Keratinocyte (primary cell): ENCODE data around the gene SLC25A21. TPM values are rescaled to one million over a fixed set of nuclear protein-coding genes. Genes with fewer than 3 reads are reported as not detected.

ENCODE experiments used
- DNase-seq: peaks from one replicate; pipeline ENCODE4 v3.0.0-alpha.2; 2011; ENCODE audit warnings: low read depth, missing footprints, low spot score
- FAIRE-seq: peaks from 2 replicates; lab custom pipeline; 2011; peaks lifted over from hg19 to GRCh38; lab: Jason Lieb, UNC
- H2AFZ ChIP-seq: 2 replicates; pipeline ENCODE4 v1.6.0; 2012; ENCODE audit warnings: low read length, control low read depth, inconsistent platforms; ENCODE audit not compliant: control insufficient read depth
- H3K27ac ChIP-seq: 2 replicates; pipeline ENCODE4 v1.5.1; 2011; ENCODE audit warnings: low read length; ENCODE audit not compliant: control insufficient read depth, insufficient read depth
- H3K27me3 ChIP-seq: 3 replicates; pipeline ENCODE4 v1.6.0; 2011; ENCODE audit warnings: low read length; ENCODE audit not compliant: control insufficient read depth, insufficient read depth; ENCODE audit errors: extremely low read depth
- H3K36me3 ChIP-seq, 2 experiments: 2 replicates in 1 of 2; 3 replicates in 1 of 2; pipeline ENCODE4 v1.5.1; 2011; ENCODE audit warnings: low read length in 2 of 2, mild to moderate bottlenecking in 1 of 2; ENCODE audit not compliant: control insufficient read depth in 2 of 2, insufficient read depth in 2 of 2; ENCODE audit errors: extremely low read depth in 1 of 2
- H3K4me1 ChIP-seq: 3 replicates; pipeline ENCODE4 v1.5.1; 2011; ENCODE audit warnings: low read length; ENCODE audit not compliant: control insufficient read depth, insufficient read depth; ENCODE audit errors: extremely low read depth
- H3K4me2 ChIP-seq: 3 replicates; pipeline ENCODE4 v1.6.0; 2011; ENCODE audit warnings: low read depth, low read length; ENCODE audit not compliant: control insufficient read depth, insufficient read depth; ENCODE audit errors: extremely low read depth
- H3K4me3 ChIP-seq, 3 experiments: fragments of 200-600 bp in 1 of 3; sonication (generic) in 1 of 3; 2 replicates in 2 of 3; 3 replicates in 1 of 3; pipeline ENCODE4 v1.5.1; 2011 to 2016; ENCODE audit warnings: low read length in 3 of 3, mild to moderate bottlenecking in 3 of 3, control low read depth in 2 of 3, inconsistent platforms in 1 of 3, low read depth in 1 of 3, mixed read lengths in 1 of 3, mixed run types in 1 of 3, moderate library complexity in 1 of 3; ENCODE audit not compliant: control insufficient read depth in 2 of 3, insufficient read depth in 2 of 3; ENCODE audit errors: extremely low read depth in 1 of 3
- H3K79me2 ChIP-seq: 2 replicates; pipeline ENCODE4 v1.6.0; 2012; ENCODE audit warnings: low read length; ENCODE audit not compliant: control insufficient read depth, insufficient read depth
- H3K9ac ChIP-seq: 3 replicates; pipeline ENCODE4 v1.6.0; 2011; ENCODE audit warnings: low read length; ENCODE audit not compliant: control insufficient read depth, insufficient read depth; ENCODE audit errors: extremely low read depth
- H3K9me1 ChIP-seq: 3 replicates; pipeline ENCODE4 v1.6.0; 2011; ENCODE audit warnings: low read length; ENCODE audit not compliant: control insufficient read depth, insufficient read depth; ENCODE audit errors: extremely low read depth
- H3K9me3 ChIP-seq: 2 replicates; pipeline ENCODE4 v1.5.1; 2012; ENCODE audit warnings: low read depth, low read length; ENCODE audit not compliant: control insufficient read depth
- H4K20me1 ChIP-seq: 3 replicates; pipeline ENCODE4 v1.6.0; 2011; ENCODE audit warnings: low read length; ENCODE audit not compliant: control insufficient read depth, insufficient read depth; ENCODE audit errors: extremely low read depth
- CTCF ChIP-seq, 3 experiments: IDR thresholded peaks in 1 of 3; conservative IDR thresholded peaks in 1 of 3; optimal IDR thresholded peaks in 1 of 3; 2 replicates in 2 of 3; 3 replicates in 1 of 3; pipeline versions ENCODE3 to v1.5.1; 2011; ENCODE audit warnings: low read length in 3 of 3, mild to moderate bottlenecking in 3 of 3, moderate library complexity in 2 of 3, control low read depth in 1 of 3, inconsistent platforms in 1 of 3; ENCODE audit not compliant: insufficient read depth in 2 of 3; ENCODE audit errors: extremely low read depth in 1 of 3
- EZH2 ChIP-seq: IDR thresholded peaks from one replicate; pipeline ENCODE4 v1.6.1; 2012; ENCODE audit warnings: inconsistent platforms, mild to moderate bottlenecking, low read length, moderate library complexity
- dilution Hi-C: fragments of 300-500 bp; cut with MboI; formaldehyde crosslinking; loops from one replicate; pipeline ENCODE4 v1.7.0; 2020; ENCODE audit warnings: low sequenced_read_pairs; ENCODE audit not compliant: extremely low pct_ligation_motif_present
- polyA plus RNA-seq, 5 experiments: library from polyadenylated mRNA; depleted of rRNA in 3 of 5; stranded (reverse) in 3 of 5; stranded (forward) in 1 of 5; unstranded in 1 of 5; fragments of >200 nt; gene quantifications; 1 replicate in 1 of 5; 2 replicates in 3 of 5; 3 replicates in 1 of 5; pipeline versions ENCODE4 v1.2.1 to v1.2.3, GENCODE V29; 2011 to 2012; ENCODE audit warnings: missing spikeins in 2 of 5, low read depth in 1 of 5, low replicate concordance in 1 of 5

Gene SLC25A21
- polyA plus RNA-seq, 1 donor (not counting 4 experiments of a cell fraction or from before 2014, with no cell fraction given): 0.66 TPM

DNA sequence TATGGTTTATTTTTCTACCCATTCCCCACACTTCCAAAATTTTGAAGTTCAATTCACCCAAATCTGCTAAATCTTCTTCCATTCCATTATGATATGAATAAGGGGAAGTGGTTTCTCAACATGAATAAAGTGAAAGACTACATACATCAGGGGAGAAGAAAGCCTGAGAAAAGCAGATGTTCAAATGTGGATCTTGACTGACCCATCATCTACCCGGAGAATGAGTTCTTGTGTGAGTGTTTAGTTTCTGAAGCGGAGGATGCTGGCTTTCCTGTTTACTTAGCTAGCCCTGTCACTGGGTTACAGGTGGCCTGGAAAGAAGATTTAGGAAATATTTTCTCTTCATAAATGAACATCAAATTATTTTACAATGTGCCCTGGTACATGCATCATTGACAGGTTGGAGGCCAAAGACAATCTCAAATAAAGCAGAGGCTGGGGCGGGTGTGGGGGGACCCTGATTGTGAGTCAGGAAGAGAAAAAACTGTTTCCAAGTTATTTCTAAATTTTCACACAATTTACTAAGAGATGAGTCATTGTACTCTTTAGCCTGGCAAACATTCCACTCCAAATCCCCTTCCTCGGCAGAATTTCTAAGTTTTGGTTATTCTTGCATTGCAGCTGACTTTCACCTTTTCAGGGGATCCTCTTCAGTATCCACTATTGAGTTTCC is 135.6 kb downstream of the SLC25A21 start:
- no peak overlapping the region for H3K27ac ChIP-seq
- no peak overlapping the region for H2AFZ ChIP-seq
- FAIRE-seq (no peak), DNase-seq (no peak)
- H3K9ac ChIP-seq: no peak overlapping the region
- H3K4me2 ChIP-seq: no peak overlapping the region
- H3K9me3 ChIP-seq: no peaks in the 10 kb centered on the region
- no peak overlapping the region for H3K4me3 ChIP-seq
- dilution Hi-C loops: no loop called here
- TF ChIP-seq EZH2: no peak
- TF ChIP-seq CTCF (optimal IDR thresholded peaks at IDR 0.05 in 1 of 3, IDR thresholded peaks at IDR 0.05 in 1 of 3, conservative IDR thresholded peaks at IDR 0.05 in 1 of 3; ENCODE audit: extremely low read depth in 1 of 3, insufficient read depth in 2 of 3, low read length in 3 of 3): no peak
- no peaks in the 10 kb centered on the region for H3K79me2 ChIP-seq
- no peaks in the 10 kb centered on the region for H3K9me1 ChIP-seq
- H3K4me1 ChIP-seq: peaks cover 5% of the 10 kb centered on the region
- no peaks in the 10 kb centered on the region for H3K36me3 ChIP-seq
- H3K27me3 ChIP-seq: no peaks in the 10 kb centered on the region
- no peaks in the 10 kb centered on the region for H4K20me1 ChIP-seq

DNA sequence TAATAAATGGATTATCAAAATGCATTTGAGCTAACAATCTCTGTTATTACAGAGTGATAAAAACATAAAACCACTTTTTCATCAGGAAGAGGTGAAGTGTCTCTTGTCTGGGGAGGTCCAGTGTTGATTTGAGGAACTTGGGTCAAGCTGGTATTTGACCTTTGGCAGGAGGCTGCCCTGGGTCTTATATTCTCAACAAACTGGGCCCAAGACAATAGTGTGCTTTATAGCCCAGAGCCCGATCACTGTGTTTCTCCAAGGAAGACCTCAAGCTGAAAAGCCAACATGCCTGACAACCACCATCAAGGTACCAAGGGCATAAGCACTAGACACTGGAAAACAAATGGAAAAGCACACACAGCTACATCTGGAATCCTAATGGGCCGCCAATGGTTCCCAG is 137.0 kb downstream of the SLC25A21 start:
- FAIRE-seq (no peak), DNase-seq (no peak)
- TF ChIP-seq CTCF (optimal IDR thresholded peaks at IDR 0.05 in 1 of 3, IDR thresholded peaks at IDR 0.05 in 1 of 3, conservative IDR thresholded peaks at IDR 0.05 in 1 of 3; ENCODE audit: extremely low read depth in 1 of 3, insufficient read depth in 2 of 3, low read length in 3 of 3) (no peak), EZH2 (no peak)
- Histone ChIP-seq H3K4me2 (no peak overlapping the region), H2AFZ (no peak overlapping the region), H3K9ac (no peak overlapping the region), H3K4me3 (no peak overlapping the region), H3K36me3 (no peaks in the 10 kb centered on the region), H3K9me3 (no peaks in the 10 kb centered on the region), H3K9me1 (no peaks in the 10 kb centered on the region), H3K27me3 (no peaks in the 10 kb centered on the region), H3K79me2 (no peaks in the 10 kb centered on the region), H4K20me1 (no peaks in the 10 kb centered on the region), H3K27ac (no peak overlapping the region), H3K4me1 (peaks cover 5% of the 10 kb centered on the region)
- dilution Hi-C loops: no loop called here
